ENCODE results near the gene HCN1. TPM values are rescaled to one million over a fixed set of nuclear protein-coding genes. Genes with fewer than 3 reads are reported as not detected.

The HCN1 gene
- total and polyA plus RNA-seq, 2 of the 13 experiments (the other 11 are each of a cell fraction or from before 2014, with no cell fraction given) = not detected

DNA sequence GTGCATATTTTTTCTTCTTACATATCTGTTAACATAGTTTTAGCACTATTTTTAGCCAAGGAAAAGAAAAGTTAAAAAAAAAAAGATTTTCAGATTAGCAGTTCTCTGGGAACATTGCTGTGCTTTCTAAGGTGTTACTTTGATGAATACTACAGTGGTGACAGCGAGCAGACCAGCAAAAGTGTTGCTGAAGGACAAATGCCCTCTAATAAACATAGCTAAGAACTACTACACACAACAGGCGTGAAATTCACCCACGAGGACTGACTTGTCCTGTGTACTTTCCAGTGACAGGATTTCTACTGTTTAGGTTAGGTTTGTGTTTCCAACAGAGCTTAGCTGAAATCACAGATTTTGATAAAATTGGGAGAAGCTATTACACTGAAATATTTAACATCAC lies 153.8 kb downstream of the HCN1 start:
- no TSS peak for BruUV-seq (replicated peaks)
- H3K27ac ChIP-seq (ENCODE audit: extremely low read length, insufficient read depth, low read length) = no peak overlapping the region
- FAIRE-seq = no peak
- 0% methylated on average over 3 of the region's 3 CpGs for WGBS (ENCODE audit: low lambda C conversion rate)
- DNase-seq (ENCODE audit: low spot score) = no peak
- TF ChIP-seq POLR2A (IDR thresholded peaks at IDR 0.05; ENCODE audit: insufficient read depth in 1 of 2, low read depth in 2 of 2, low read length in 2 of 2) (no peak), ZNF256 (CRISPR knock-in tag; conservative IDR thresholded peaks at IDR 0.05) (no peak), ZNF557 (CRISPR knock-in tag; IDR thresholded peaks at IDR 0.05) (no peak), JDP2 (CRISPR knock-in tag; IDR thresholded peaks at IDR 0.05; ENCODE audit: borderline replicate concordance) (no peak), SATB2 (CRISPR knock-in tag; IDR thresholded peaks at IDR 0.05) (no peak), ZNF564 (CRISPR knock-in tag; IDR thresholded peaks at IDR 0.05) (no peak), KDM2A (CRISPR knock-in tag; IDR thresholded peaks at IDR 0.05; ENCODE audit: borderline replicate concordance, low read depth) (no peak), ZNF83 (CRISPR knock-in tag; IDR thresholded peaks at IDR 0.05; ENCODE audit: borderline replicate concordance) (no peak), TBX3 (IDR thresholded peaks at IDR 0.05; ENCODE audit: borderline replicate concordance) (no peak), ZNF34 (CRISPR knock-in tag; IDR thresholded peaks at IDR 0.05; ENCODE audit: borderline replicate concordance) (no peak), RXRA (CRISPR knock-in tag; IDR thresholded peaks at IDR 0.05) (no peak), HHEX (CRISPR knock-in tag; IDR thresholded peaks at IDR 0.05) (no peak), SOX6 (IDR thresholded peaks at IDR 0.05) (no peak), SOX6 (CRISPR knock-in tag; IDR thresholded peaks at IDR 0.05) (no peak)
- TF ChIP-seq, protein P1, sequence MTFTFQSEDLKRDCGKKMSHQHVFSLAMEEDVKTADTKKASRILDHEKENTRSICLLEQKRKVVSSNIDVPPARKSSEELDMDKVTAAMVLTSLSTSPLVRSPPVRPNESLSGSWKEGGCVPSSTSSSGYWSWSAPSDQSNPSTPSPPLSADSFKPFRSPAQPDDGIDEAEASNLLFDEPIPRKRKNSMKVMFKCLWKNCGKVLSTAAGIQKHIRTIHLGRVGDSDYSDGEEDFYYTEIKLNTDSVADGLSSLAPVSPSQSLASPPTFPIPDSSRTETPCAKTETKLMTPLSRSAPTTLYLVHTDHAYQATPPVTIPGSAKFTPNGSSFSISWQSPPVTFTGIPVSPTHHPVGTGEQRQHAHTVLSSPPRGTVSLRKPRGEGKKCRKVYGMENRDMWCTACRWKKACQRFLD (CRISPR knock-in tag; IDR thresholded peaks at IDR 0.05; ENCODE audit: borderline replicate concordance) = no peak
- TF ChIP-seq, protein P2, sequence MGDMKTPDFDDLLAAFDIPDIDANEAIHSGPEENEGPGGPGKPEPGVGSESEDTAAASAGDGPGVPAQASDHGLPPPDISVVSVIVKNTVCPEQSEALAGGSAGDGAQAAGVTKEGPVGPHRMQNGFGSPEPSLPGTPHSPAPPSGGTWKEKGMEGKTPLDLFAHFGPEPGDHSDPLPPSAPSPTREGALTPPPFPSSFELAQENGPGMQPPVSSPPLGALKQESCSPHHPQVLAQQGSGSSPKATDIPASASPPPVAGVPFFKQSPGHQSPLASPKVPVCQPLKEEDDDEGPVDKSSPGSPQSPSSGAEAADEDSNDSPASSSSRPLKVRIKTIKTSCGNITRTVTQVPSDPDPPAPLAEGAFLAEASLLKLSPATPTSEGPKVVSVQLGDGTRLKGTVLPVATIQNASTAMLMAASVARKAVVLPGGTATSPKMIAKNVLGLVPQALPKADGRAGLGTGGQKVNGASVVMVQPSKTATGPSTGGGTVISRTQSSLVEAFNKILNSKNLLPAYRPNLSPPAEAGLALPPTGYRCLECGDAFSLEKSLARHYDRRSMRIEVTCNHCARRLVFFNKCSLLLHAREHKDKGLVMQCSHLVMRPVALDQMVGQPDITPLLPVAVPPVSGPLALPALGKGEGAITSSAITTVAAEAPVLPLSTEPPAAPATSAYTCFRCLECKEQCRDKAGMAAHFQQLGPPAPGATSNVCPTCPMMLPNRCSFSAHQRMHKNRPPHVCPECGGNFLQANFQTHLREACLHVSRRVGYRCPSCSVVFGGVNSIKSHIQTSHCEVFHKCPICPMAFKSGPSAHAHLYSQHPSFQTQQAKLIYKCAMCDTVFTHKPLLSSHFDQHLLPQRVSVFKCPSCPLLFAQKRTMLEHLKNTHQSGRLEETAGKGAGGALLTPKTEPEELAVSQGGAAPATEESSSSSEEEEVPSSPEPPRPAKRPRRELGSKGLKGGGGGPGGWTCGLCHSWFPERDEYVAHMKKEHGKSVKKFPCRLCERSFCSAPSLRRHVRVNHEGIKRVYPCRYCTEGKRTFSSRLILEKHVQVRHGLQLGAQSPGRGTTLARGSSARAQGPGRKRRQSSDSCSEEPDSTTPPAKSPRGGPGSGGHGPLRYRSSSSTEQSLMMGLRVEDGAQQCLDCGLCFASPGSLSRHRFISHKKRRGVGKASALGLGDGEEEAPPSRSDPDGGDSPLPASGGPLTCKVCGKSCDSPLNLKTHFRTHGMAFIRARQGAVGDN (CRISPR knock-in tag; IDR thresholded peaks at IDR 0.05) = no peak
- TF ChIP-seq, protein P3, sequence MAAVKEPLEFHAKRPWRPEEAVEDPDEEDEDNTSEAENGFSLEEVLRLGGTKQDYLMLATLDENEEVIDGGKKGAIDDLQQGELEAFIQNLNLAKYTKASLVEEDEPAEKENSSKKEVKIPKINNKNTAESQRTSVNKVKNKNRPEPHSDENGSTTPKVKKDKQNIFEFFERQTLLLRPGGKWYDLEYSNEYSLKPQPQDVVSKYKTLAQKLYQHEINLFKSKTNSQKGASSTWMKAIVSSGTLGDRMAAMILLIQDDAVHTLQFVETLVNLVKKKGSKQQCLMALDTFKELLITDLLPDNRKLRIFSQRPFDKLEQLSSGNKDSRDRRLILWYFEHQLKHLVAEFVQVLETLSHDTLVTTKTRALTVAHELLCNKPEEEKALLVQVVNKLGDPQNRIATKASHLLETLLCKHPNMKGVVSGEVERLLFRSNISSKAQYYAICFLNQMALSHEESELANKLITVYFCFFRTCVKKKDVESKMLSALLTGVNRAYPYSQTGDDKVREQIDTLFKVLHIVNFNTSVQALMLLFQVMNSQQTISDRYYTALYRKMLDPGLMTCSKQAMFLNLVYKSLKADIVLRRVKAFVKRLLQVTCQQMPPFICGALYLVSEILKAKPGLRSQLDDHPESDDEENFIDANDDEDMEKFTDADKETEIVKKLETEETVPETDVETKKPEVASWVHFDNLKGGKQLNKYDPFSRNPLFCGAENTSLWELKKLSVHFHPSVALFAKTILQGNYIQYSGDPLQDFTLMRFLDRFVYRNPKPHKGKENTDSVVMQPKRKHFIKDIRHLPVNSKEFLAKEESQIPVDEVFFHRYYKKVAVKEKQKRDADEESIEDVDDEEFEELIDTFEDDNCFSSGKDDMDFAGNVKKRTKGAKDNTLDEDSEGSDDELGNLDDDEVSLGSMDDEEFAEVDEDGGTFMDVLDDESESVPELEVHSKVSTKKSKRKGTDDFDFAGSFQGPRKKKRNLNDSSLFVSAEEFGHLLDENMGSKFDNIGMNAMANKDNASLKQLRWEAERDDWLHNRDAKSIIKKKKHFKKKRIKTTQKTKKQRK (IDR thresholded peaks at IDR 0.05; ENCODE audit: low read length) = no peak
- no peak overlapping the region for H3K9ac ChIP-seq (ENCODE audit: insufficient read depth, low read depth, low read length)
- peaks cover 26% of the 10 kb centered on the region for H3K9me3 ChIP-seq (ENCODE audit: low read length)
- H3K79me2 ChIP-seq (ENCODE audit: insufficient read depth, low read length) = no peaks in the 10 kb centered on the region
- intact Hi-C loops (cut with micrococcal nuclease; ENCODE audit: unreplicated experiment) = no loop called here
- H3K36me3 ChIP-seq (replicated peaks in 1 of 2; ENCODE audit: control insufficient read depth in 1 of 2, insufficient read depth in 2 of 2, low read length in 2 of 2) = no peaks in the 10 kb centered on the region
- no peaks in the 10 kb centered on the region for H4K20me1 ChIP-seq (ENCODE audit: insufficient read depth, low read length)
- no peak overlapping the region for H3K4me2 ChIP-seq (ENCODE audit: low read depth, low read length)
- ChIA-PET CTCF (ENCODE audit: low intra/inter-chr PET ratio, low total read pairs) (no interaction called here), POLR2A (no interaction called here)
- no peaks in the 10 kb centered on the region for H3K27me3 ChIP-seq (ENCODE audit: control insufficient read depth in 1 of 2, insufficient read depth in 2 of 2, low read length in 2 of 2)
- no peaks in the 10 kb centered on the region for H3K4me1 ChIP-seq (ENCODE audit: insufficient read depth, low read length)
- H3K4me3 ChIP-seq (replicated peaks in 1 of 3; ENCODE audit: insufficient read depth in 1 of 3, low read depth in 2 of 3, low read length in 3 of 3) = no peak overlapping the region
- in situ Hi-C loops (cut with HindIII; ENCODE audit: extremely low pct_ligation_motif_present, low pct_unique_long_range_greater_than_20kb) = no loop called here
- H2AFZ ChIP-seq (ENCODE audit: low read length) = no peak overlapping the region
- ATAC-seq = no peak

Measured in HepG2 (cell line).